ENCODE measurements around the gene LRRFIP2. TPM values are rescaled to one million over a fixed set of nuclear protein-coding genes. Genes with fewer than 3 reads are reported as not detected.

LRRFIP2 gene
- total RNA-seq, 1 donor from 2014 or later = 62.4 TPM

- Histone ChIP-seq H3K36me3 (ENCODE audit: insufficient read depth, low read length) (no peaks in the 10 kb centered on the region), H3K79me2 (ENCODE audit: insufficient read depth, low read length) (peaks cover 35% of the 10 kb centered on the region), H3K9ac (ENCODE audit: low read length) (no peak overlapping the region), H4K20me1 (ENCODE audit: insufficient read depth, low read length) (peaks cover 23% of the 10 kb centered on the region), H3K9me3 (ENCODE audit: insufficient read depth, low read depth, low read length) (no peaks in the 10 kb centered on the region), H3K4me3 (ENCODE audit: insufficient read depth, low read depth, low read length) (no peak overlapping the region), H3K27me3 (ENCODE audit: insufficient read depth, low read length) (no peaks in the 10 kb centered on the region), H3K27ac (ENCODE audit: low read depth, low read length) (no peak overlapping the region), H2AFZ (ENCODE audit: low read depth, low read length) (no peak overlapping the region), H3K4me2 (ENCODE audit: low read length) (no peak overlapping the region), H3K4me1 (ENCODE audit: insufficient read depth, low read length) (peaks cover 2% of the 10 kb centered on the region)
- H3K4me3 Mint-ChIP-seq (ENCODE audit: unreplicated experiment) = no peak overlapping the region
- peaks cover 19% of the 10 kb centered on the region for H3K4me1 Mint-ChIP-seq (ENCODE audit: low read depth, unreplicated experiment)
- no peak overlapping the region for H3K27ac Mint-ChIP-seq (ENCODE audit: unreplicated experiment)
- FAIRE-seq (no peak), DNase-seq (ENCODE audit: low read depth) (no peak)
- TF ChIP-seq EZH2 (IDR thresholded peaks at IDR 0.05; ENCODE audit: insufficient read depth, low read length) = no peak
- no peak for TF ChIP-seq CTCF (IDR thresholded peaks at IDR 0.05; ENCODE audit: insufficient read depth, low read depth, low read length)
- peaks cover 16% of the 10 kb centered on the region for H3K36me3 Mint-ChIP-seq (ENCODE audit: low read depth, unreplicated experiment)
- H3K27me3 Mint-ChIP-seq (ENCODE audit: low read depth, unreplicated experiment) = no peaks in the 10 kb centered on the region
- no peaks in the 10 kb centered on the region for H3K9me3 Mint-ChIP-seq (ENCODE audit: unreplicated experiment)
These were observed 47.5 kb downstream of the LRRFIP2 start for GRCh38 chr3:37126856-37127255.

- Mint-ChIP-seq H3K4me1 (ENCODE audit: low read depth, unreplicated experiment) (peaks cover 7% of the 10 kb centered on the region), H3K36me3 (ENCODE audit: low read depth, unreplicated experiment) (peaks cover 16% of the 10 kb centered on the region), H3K9me3 (ENCODE audit: unreplicated experiment) (no peaks in the 10 kb centered on the region), H3K4me3 (ENCODE audit: unreplicated experiment) (no peak overlapping the region), H3K27me3 (ENCODE audit: low read depth, unreplicated experiment) (no peaks in the 10 kb centered on the region), H3K27ac (ENCODE audit: unreplicated experiment) (no peak overlapping the region)
- no peaks in the 10 kb centered on the region for H3K9me3 ChIP-seq (ENCODE audit: insufficient read depth, low read depth, low read length)
- H3K4me3 ChIP-seq (ENCODE audit: insufficient read depth, low read depth, low read length) = no peak overlapping the region
- peaks cover 5% of the 10 kb centered on the region for H3K36me3 ChIP-seq (ENCODE audit: insufficient read depth, low read length)
- TF ChIP-seq CTCF (IDR thresholded peaks at IDR 0.05; ENCODE audit: insufficient read depth, low read depth, low read length) (no peak), EZH2 (IDR thresholded peaks at IDR 0.05; ENCODE audit: insufficient read depth, low read length) (no peak)
- no peak overlapping the region for H3K27ac ChIP-seq (ENCODE audit: low read depth, low read length)
- H3K79me2 ChIP-seq (ENCODE audit: insufficient read depth, low read length) = peaks cover 25% of the 10 kb centered on the region
- H4K20me1 ChIP-seq (ENCODE audit: insufficient read depth, low read length) = peaks cover 9% of the 10 kb centered on the region
- no peak overlapping the region for H3K9ac ChIP-seq (ENCODE audit: low read length)
- FAIRE-seq = no peak
- no peak overlapping the region for H3K4me2 ChIP-seq (ENCODE audit: low read length)
- H3K27me3 ChIP-seq (ENCODE audit: insufficient read depth, low read length) = no peaks in the 10 kb centered on the region
- no peak for DNase-seq (ENCODE audit: low read depth)
- H2AFZ ChIP-seq (ENCODE audit: low read depth, low read length) = no peak overlapping the region
- H3K4me1 ChIP-seq (ENCODE audit: insufficient read depth, low read length) = no peaks in the 10 kb centered on the region
These were observed 48.9 kb downstream of the LRRFIP2 start for GRCh38 chr3:37125195-37126073.

GRCh38 chr3:37124435-37124834, 49.9 kb downstream of the LRRFIP2 start:
- FAIRE-seq = no peak

More at GRCh38 chr3:37124435-37124834, 49.9 kb downstream of the LRRFIP2 start:
- Histone ChIP-seq H3K4me1 (ENCODE audit: insufficient read depth, low read length) (no peaks in the 10 kb centered on the region), H3K4me2 (ENCODE audit: low read length) (no peak overlapping the region), H3K27ac (ENCODE audit: low read depth, low read length) (no peak overlapping the region), H3K27me3 (ENCODE audit: insufficient read depth, low read length) (no peaks in the 10 kb centered on the region), H4K20me1 (ENCODE audit: insufficient read depth, low read length) (peaks cover 2% of the 10 kb centered on the region), H3K36me3 (ENCODE audit: insufficient read depth, low read length) (peaks cover 5% of the 10 kb centered on the region), H3K9ac (ENCODE audit: low read length) (no peak overlapping the region), H3K79me2 (ENCODE audit: insufficient read depth, low read length) (peaks cover 20% of the 10 kb centered on the region), H3K4me3 (ENCODE audit: insufficient read depth, low read depth, low read length) (no peak overlapping the region), H2AFZ (ENCODE audit: low read depth, low read length) (no peak overlapping the region), H3K9me3 (ENCODE audit: insufficient read depth, low read depth, low read length) (no peaks in the 10 kb centered on the region)
- H3K27ac Mint-ChIP-seq (ENCODE audit: unreplicated experiment) = no peak overlapping the region
- no peaks in the 10 kb centered on the region for H3K9me3 Mint-ChIP-seq (ENCODE audit: unreplicated experiment)
- no peak overlapping the region for H3K4me3 Mint-ChIP-seq (ENCODE audit: unreplicated experiment)
- no peaks in the 10 kb centered on the region for H3K27me3 Mint-ChIP-seq (ENCODE audit: low read depth, unreplicated experiment)
- peaks cover under 1% of the 10 kb centered on the region for H3K4me1 Mint-ChIP-seq (ENCODE audit: low read depth, unreplicated experiment)
- peaks cover 10% of the 10 kb centered on the region for H3K36me3 Mint-ChIP-seq (ENCODE audit: low read depth, unreplicated experiment)
- TF ChIP-seq EZH2 (IDR thresholded peaks at IDR 0.05; ENCODE audit: insufficient read depth, low read length) (no peak), CTCF (IDR thresholded peaks at IDR 0.05; ENCODE audit: insufficient read depth, low read depth, low read length) (no peak)
- DNase-seq (ENCODE audit: low read depth) = no peak
